GM19467 (cell line): Measurements from ENCODE around the gene DHCR24.
A peak's percentile ranks its signal among the peaks of the same experiment; 100 is the strongest.

ENCODE experiments used
- ATAC-seq: cut with Tn5 transposase; IDR thresholded peaks from one replicate; pipeline ENCODE4 v1.9.1; 2021; ENCODE audit warnings: mild to moderate bottlenecking, moderate library complexity; ENCODE audit not compliant: unreplicated experiment

The DHCR24 gene

GRCh38 chr1:54818461-54819194 lies 68.4 kb downstream of the DHCR24 start:
- no peak for ATAC-seq

GRCh38 chr1:54816951-54817350 lies 70.0 kb downstream of the DHCR24 start:
- no peak for ATAC-seq

GRCh38 chr1:54816130-54816529 lies 70.9 kb downstream of the DHCR24 start:
- no peak for ATAC-seq

GRCh38 chr1:54815086-54815876 lies 71.7 kb downstream of the DHCR24 start:
- no peak for ATAC-seq

- ATAC-seq: no peak
Observed at GRCh38 chr1:54814571-54814970, 72.4 kb downstream of the DHCR24 start.

- no peak for ATAC-seq
Observed at GRCh38 chr1:54814126-54814498, 72.9 kb downstream of the DHCR24 start.

- ATAC-seq: no peak
Observed at GRCh38 chr1:54813485-54814125, 73.4 kb downstream of the DHCR24 start.

- no peak for ATAC-seq
Observed at GRCh38 chr1:54812801-54813484, 74.1 kb downstream of the DHCR24 start.

GRCh38 chr1:54811739-54812655 lies 75.0 kb downstream of the DHCR24 start:
- no peak for ATAC-seq

- ATAC-seq: no peak
Observed at GRCh38 chr1:54811066-54811465, 75.9 kb downstream of the DHCR24 start.

- peak; percentile 71 for ATAC-seq
Observed at GRCh38 chr1:54810153-54810942, 76.6 kb downstream of the DHCR24 start.

GRCh38 chr1:54809496-54810074 lies 77.4 kb downstream of the DHCR24 start:
- no peak for ATAC-seq

- ATAC-seq: no peak
Observed at GRCh38 chr1:54808443-54809207, 78.4 kb downstream of the DHCR24 start.

- ATAC-seq: no peak
Observed at GRCh38 chr1:54807756-54808155, 79.2 kb downstream of the DHCR24 start.

- no peak for ATAC-seq
Observed at GRCh38 chr1:54806931-54807611, 79.9 kb downstream of the DHCR24 start.

GRCh38 chr1:54805981-54806381 lies 81.0 kb downstream of the DHCR24 start:
- ATAC-seq: no peak

- no peak for ATAC-seq
Observed at GRCh38 chr1:54805466-54805865, 81.5 kb downstream of the DHCR24 start.
